ENCODE data around the gene SLC41A3. TPM values are rescaled to one million over a fixed set of nuclear protein-coding genes. Genes with fewer than 3 reads are reported as not detected.

SLC41A3 gene
- 10 to 100 TPM; 24.5 to 74.0 TPM for total RNA-seq

- H3K27ac Mint-ChIP-seq, result peak within 1 kb of the TSS; percentile 92 to 97
- H3K9me3 Mint-ChIP-seq, result no peaks in the 10 kb centered on the region
- H3K36me3 Mint-ChIP-seq, result peaks cover 9 to 15% of the 10 kb centered on the region in 2 donors
- DNase-seq (ENCODE audit: low spot score in 2 of 2) (peak; percentile 88), ATAC-seq (peak; percentile 93 to 94)
Measured at GRCh38 chr3:126083913-126084767, at the start of gene SLC41A3. Gene SLC41A3 (minus strand): TSS chr3:126084124. CDS start chr3:126068219, 15,905 bp downstream.

GRCh38 chr3:126133606-126134005 lies 49.7 kb upstream of the SLC41A3 start:
- no peaks in the 10 kb centered on the region for H3K36me3 Mint-ChIP-seq
- DNase-seq (ENCODE audit: low spot score in 2 of 2) (peak in 1 of 2 donors; percentile 43), ATAC-seq (no peak)
- no peaks in the 10 kb centered on the region for H3K9me3 Mint-ChIP-seq
- H3K27ac Mint-ChIP-seq, result no peak overlapping the region

GRCh38 chr3:126132751-126133511 lies 49.0 kb upstream of the SLC41A3 start:
- ATAC-seq (no peak), DNase-seq (ENCODE audit: low spot score in 2 of 2) (no peak)

GRCh38 chr3:126131881-126132750 lies 48.2 kb upstream of the SLC41A3 start:
- ATAC-seq (no peak), DNase-seq (ENCODE audit: low spot score in 2 of 2) (no peak)
- H3K9me3 Mint-ChIP-seq, result no peaks in the 10 kb centered on the region
- H3K36me3 Mint-ChIP-seq, result no peaks in the 10 kb centered on the region
- peak overlapping the region in 1 of 2 donors; percentile 22 for H3K27ac Mint-ChIP-seq

More at GRCh38 chr3:126132751-126133511, 49.0 kb upstream of the SLC41A3 start:
- Mint-ChIP-seq H3K36me3 (no peaks in the 10 kb centered on the region), H3K27ac (peak overlapping the region in 1 of 2 donors; percentile 22), H3K9me3 (no peaks in the 10 kb centered on the region)

DNA sequence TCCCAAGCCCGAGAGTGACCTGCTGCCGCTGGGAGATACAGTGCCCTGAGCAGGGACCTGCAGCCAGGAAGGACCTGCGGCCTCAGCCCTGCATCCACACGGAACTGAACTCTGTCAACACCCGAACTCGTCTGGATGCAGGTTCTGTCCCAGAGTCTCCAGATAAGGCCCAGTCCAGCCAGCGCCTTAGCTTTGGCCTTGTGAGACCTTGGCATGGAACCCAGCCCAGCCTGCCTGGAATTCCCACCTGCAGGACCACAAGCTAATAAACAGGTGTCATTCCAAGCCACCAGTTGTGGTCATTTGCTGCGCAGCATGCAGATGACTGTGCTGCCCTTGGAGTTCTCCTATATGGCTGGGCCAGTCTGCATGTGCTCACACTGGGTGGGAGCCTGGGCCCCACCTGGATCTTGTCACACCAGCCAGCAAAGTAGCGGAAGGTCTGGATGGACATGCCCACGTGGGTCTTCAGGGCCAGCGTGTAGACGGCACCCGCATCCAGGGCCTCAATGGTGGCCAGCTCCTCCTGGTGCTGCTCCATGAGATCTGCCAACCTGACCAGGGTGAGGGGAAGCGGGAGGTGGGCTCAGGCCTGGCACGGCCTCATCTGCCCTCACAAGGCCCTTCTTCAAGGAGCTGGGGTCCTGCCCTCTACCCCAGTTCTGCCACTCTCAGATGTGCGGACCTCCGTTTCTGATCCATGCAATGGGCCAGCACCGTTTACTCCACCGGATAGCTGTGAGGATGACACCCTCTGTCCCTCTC lies 47.2 kb upstream of the SLC41A3 start:
- H3K27ac Mint-ChIP-seq, result no peak overlapping the region
- peak in 1 of 2 donors; percentile 39 for DNase-seq (ENCODE audit: low spot score in 2 of 2)
- no peaks in the 10 kb centered on the region for H3K9me3 Mint-ChIP-seq
- ATAC-seq, result no peak
- no peaks in the 10 kb centered on the region for H3K36me3 Mint-ChIP-seq

- no peaks in the 10 kb centered on the region for H3K36me3 Mint-ChIP-seq
- ATAC-seq (no peak), DNase-seq (ENCODE audit: low spot score in 2 of 2) (peak in 1 of 2 donors; percentile 50)
- no peaks in the 10 kb centered on the region for H3K9me3 Mint-ChIP-seq
- H3K27ac Mint-ChIP-seq, result no peak overlapping the region
Measured at GRCh38 chr3:126130081-126130855, 46.3 kb upstream of the SLC41A3 start.

DNA sequence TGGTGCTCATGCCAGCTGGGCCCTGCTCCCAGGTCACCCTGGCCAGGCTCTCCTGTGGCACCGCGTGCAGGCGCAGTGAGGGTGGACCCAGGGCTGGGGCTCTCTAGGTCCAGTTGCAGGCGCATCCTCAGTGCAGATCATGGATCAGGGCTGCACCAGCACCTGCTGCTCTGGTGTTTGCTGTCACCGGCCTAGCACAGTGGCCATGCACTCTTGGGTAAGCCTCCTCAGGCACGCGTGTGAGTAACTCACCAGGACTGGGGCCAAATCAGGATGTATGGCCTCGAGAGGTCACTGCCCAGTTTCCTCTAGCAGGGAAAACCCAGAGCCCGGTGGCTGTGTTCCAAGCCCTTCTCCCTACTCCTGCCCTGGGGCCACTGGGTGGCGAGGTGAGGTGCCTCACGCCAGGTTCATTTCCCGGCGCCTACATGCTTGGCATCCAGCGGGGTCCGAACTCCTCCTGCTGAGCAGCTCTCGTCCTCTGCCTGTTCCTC lies 45.5 kb upstream of the SLC41A3 start:
- no peaks in the 10 kb centered on the region for H3K9me3 Mint-ChIP-seq
- no peak for DNase-seq (ENCODE audit: low spot score in 2 of 2)

DNA sequence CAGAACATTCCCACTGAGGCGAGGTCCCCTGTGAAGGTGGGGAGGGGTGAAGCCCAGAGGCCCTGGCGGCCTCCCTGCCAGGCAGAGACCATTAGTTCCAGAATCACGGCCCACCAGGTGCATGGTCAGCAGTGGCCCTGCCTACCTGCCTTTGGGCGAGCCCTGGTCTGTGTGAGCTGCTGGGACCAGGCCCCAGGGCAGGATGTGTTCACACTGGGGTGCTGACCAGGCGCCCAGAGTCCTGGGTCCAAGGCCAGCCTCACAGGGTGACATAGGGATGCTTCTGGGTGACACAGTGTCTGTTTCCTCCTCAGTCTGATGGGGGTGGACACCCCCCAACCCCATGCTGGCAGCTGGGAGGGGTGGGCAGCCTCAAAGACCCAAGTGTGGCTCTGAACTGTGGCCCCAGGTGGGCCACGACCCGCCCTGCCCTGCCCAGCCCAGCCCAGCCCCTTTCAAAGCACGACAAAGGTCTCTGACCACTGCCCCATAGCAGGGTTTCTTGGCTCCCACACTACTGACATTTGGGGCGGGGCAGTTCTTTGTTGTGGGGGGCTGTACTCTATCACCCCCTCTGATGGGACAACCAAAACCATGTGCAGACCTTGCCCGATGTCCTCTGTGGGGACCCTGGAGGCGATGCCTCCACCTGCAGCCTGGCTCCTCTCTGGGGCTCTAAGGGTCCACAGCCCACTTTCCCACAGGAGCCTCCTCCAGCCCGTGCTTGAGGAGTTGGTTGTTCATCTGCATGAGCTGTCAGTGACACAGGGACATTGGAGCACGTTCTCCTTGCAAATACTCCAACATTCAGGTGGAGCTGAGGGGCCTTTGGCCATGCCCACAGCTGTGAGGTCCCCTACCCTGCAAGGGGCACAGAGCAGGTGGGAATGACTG lies 44.8 kb upstream of the SLC41A3 start:
- Mint-ChIP-seq H3K9me3 (no peaks in the 10 kb centered on the region), H3K36me3 (no peaks in the 10 kb centered on the region), H3K27ac (no peak overlapping the region)
- ATAC-seq, result no peak
- DNase-seq (ENCODE audit: low spot score in 2 of 2), result peak in 1 of 2 donors; percentile 38

More for the DNA sequence above, 45.5 kb upstream of the SLC41A3 start:
- no peak for ATAC-seq
- H3K36me3 Mint-ChIP-seq, result no peaks in the 10 kb centered on the region
- no peak overlapping the region for H3K27ac Mint-ChIP-seq

GRCh38 chr3:126127904-126128303 lies 44.0 kb upstream of the SLC41A3 start:
- ATAC-seq (no peak), DNase-seq (ENCODE audit: low spot score in 2 of 2) (no peak)
- no peak overlapping the region for H3K27ac Mint-ChIP-seq
- no peaks in the 10 kb centered on the region for H3K36me3 Mint-ChIP-seq
- H3K9me3 Mint-ChIP-seq, result no peaks in the 10 kb centered on the region

- Mint-ChIP-seq H3K36me3 (no peaks in the 10 kb centered on the region), H3K9me3 (no peaks in the 10 kb centered on the region), H3K27ac (no peak overlapping the region)
- ATAC-seq (no peak), DNase-seq (ENCODE audit: low spot score in 2 of 2) (no peak)
Measured at GRCh38 chr3:126127452-126127851, 43.5 kb upstream of the SLC41A3 start.

DNA sequence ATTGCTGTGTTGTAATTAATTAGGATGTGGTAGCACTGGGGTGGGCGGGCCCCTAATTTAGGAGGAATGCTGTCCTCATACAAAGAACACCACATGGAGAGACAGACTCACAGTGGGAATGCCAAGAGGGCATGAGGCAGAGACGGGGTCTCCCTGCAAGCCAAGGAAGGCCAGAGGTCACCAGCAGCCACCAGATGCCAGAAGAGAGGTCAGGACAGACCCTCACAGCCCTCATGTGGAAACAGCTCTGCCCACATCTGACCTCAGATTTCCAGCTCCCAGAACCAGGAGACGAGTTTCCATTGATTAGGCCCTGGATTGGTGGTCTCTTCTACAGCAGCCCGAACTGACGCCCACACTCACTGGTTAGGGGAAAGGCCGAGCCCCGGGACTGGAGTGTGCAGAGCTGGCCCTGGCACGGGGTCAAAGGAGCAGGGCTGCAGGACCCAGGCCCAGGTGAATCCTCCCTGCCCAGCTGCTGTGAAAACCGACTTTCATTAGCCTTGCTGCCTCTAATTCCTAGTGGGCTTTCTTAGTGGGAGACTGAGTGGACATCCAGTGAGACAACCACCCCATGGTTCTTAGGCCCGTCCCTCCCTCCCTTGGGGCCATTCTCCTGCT lies 43.0 kb upstream of the SLC41A3 start:
- ATAC-seq (no peak), DNase-seq (ENCODE audit: low spot score in 2 of 2) (no peak)
- H3K36me3 Mint-ChIP-seq, result no peaks in the 10 kb centered on the region

GRCh38 chr3:126126286-126126685 lies 42.4 kb upstream of the SLC41A3 start:
- no peaks in the 10 kb centered on the region for H3K9me3 Mint-ChIP-seq
- no peaks in the 10 kb centered on the region for H3K36me3 Mint-ChIP-seq
- H3K27ac Mint-ChIP-seq, result no peak overlapping the region
- ATAC-seq, result no peak
- DNase-seq (ENCODE audit: low spot score in 2 of 2), result peak in 1 of 2 donors; percentile 47

More for the DNA sequence above, 43.0 kb upstream of the SLC41A3 start:
- no peak overlapping the region for H3K27ac Mint-ChIP-seq
- no peaks in the 10 kb centered on the region for H3K9me3 Mint-ChIP-seq

DNA sequence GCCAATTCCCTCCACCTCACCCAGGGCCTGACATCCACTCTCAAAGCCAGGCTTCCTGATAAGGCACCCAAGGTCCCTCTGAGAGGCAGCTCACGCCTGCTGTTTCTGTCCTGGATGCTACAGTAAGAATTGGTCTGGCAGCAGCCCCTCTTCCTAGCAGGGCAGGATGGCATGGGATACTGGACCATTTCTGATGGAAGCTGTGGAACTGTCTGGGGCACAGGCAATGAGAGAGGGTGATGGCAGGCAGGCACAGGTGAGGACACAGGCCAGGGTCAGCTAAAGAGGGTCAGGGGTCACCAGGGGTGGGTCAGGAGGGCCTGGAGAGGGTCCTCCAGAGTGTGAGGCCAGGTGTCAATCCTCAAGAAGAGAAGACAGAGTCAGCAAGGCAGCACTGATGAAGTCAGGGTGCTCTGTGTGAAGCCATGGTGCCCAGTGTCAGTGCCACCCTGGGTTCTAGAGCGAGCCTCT lies 41.9 kb upstream of the SLC41A3 start:
- no peak for ATAC-seq

DNA sequence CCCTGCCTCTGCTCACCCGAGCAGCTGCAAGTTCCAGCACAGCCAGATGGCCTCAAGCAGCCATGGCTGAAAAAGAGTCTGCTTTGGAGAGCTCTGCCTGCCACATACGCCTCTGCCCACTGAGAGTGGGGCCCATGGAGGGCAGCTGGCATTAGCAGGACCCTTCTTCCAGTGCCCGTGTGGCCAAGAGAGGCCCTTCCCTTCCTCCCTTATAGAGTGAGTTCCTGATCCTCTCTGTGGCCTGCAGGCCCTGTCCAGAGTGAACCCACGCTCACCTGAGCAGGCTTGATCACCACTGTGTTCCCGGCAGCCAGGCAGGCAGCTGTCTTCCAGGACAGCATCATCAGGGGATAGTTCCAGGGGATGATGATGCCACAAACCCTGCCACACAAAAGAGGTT lies 41.4 kb upstream of the SLC41A3 start:
- Mint-ChIP-seq H3K27ac (no peak overlapping the region), H3K36me3 (no peaks in the 10 kb centered on the region), H3K9me3 (no peaks in the 10 kb centered on the region)
- ATAC-seq (no peak), DNase-seq (ENCODE audit: low spot score in 2 of 2) (no peak)

More for the DNA sequence above, 41.9 kb upstream of the SLC41A3 start:
- no peak for DNase-seq (ENCODE audit: low spot score in 2 of 2)
- H3K27ac Mint-ChIP-seq, result no peak overlapping the region
- no peaks in the 10 kb centered on the region for H3K36me3 Mint-ChIP-seq
- H3K9me3 Mint-ChIP-seq, result no peaks in the 10 kb centered on the region
